Tibial artery (tissue), 4 donors: Measurements from ENCODE around the gene GTPBP6.

Source experiments
- DNase-seq, 2 donors: peaks; one replicate each; pipeline ENCODE4 v3.0.0-alpha.2; 2019
- H3K27ac ChIP-seq, 2 donors: fragments of 200-600 bp; sonication (generic) in 1 of 2; 1 replicate in 1 of 2; 2 replicates in 1 of 2; pipeline ENCODE4 v1.5.1; 2018 to 2019; ENCODE audit warnings: mild to moderate bottlenecking in 1 of 2
- H3K27me3 ChIP-seq, 2 donors: fragments of 200-600 bp; sonication (generic) in 1 of 2; one replicate each; pipeline versions ENCODE4 v1.5.1 to v1.6.0; 2016 to 2019
- H3K36me3 ChIP-seq, 3 donors: fragments of 200-600 bp; sonication (generic) in 2 of 3; one replicate each; pipeline ENCODE4 v1.5.1; 2016 to 2019; ENCODE audit warnings: mild to moderate bottlenecking in 2 of 3
- H3K4me1 ChIP-seq, 4 donors: fragments of 200-600 bp; sonication (generic) in 2 of 4; 1 replicate in 3 of 4; 2 replicates in 1 of 4; pipeline ENCODE4 v1.5.1; 2016 to 2019
- H3K4me3 ChIP-seq, 2 donors: fragments of 200-600 bp; sonication (generic) in 1 of 2; 1 replicate in 1 of 2; 2 replicates in 1 of 2; pipeline ENCODE4 v1.5.1; 2018 to 2019; ENCODE audit warnings: mild to moderate bottlenecking in 2 of 2
- H3K9me3 ChIP-seq, 3 donors: fragments of 200-600 bp; sonication (generic) in 1 of 3; one replicate each; pipeline ENCODE4 v1.5.1; 2016 to 2019
- CTCF ChIP-seq, 2 experiments: fragments of 200-600 bp in 1 of 2; fragments of 450-650 bp in 1 of 2; IDR thresholded peaks; one replicate each; pipeline ENCODE4 v1.5.1; 2017 to 2019; ENCODE audit warnings: antibody characterized with exemption in 2 of 2, mild to moderate bottlenecking in 1 of 2, moderate library complexity in 1 of 2
- intact Hi-C: fragments of 100-400 bp; cut with DNase I; formaldehyde crosslinking; loops from one replicate; pipeline ENCODE4 v1.15.0; 2023; ENCODE audit warnings: low total_unique reads

Gene GTPBP6

GRCh38 chrX:338836-339400 is 20.3 kb upstream of the GTPBP6 start:
- H3K27ac ChIP-seq: no peak overlapping the region
- no peak for DNase-seq
- TF ChIP-seq CTCF (IDR thresholded peaks at IDR 0.05): no peak
- H3K9me3 ChIP-seq: no peaks in the 10 kb centered on the region
- peaks cover 0 to 47% (median 27%) of the 10 kb centered on the region in 3 donors for H3K36me3 ChIP-seq
- intact Hi-C loops: no loop called here
- no peak overlapping the region for H3K4me3 ChIP-seq
- H3K27me3 ChIP-seq: no peaks in the 10 kb centered on the region
- H3K4me1 ChIP-seq: no peaks in the 10 kb centered on the region

DNA sequence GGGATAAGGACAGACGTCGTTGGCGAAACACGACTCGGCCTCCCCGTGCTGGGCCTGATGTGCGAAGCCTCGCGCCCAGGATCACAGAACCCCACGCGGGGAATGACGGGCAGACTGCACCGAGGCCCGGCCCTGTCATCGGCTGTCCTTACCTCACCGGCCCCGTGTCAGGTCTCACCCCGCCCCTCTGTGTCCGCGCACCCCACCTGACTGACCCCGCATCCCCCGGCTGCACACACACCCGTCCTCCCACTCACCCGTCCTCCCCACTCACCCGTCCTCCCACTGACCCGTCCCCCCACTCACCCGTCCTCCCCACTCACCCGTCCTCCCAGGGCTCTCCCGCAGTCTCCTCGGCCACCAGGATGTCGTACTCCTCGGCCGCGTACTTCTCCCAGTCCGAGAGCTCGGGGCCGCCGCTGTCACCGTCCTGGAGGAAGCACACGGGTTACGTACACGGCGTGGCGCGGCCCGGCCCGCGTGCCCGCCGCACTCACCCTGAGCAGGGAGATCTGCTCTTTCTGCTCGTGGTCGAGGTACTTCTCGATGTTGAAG is 19.8 kb upstream of the GTPBP6 start:
- no peak overlapping the region for H3K27ac ChIP-seq
- H3K4me3 ChIP-seq: no peak overlapping the region
- H3K36me3 ChIP-seq: peaks cover 0 to 52% (median 30%) of the 10 kb centered on the region in 3 donors
- no peaks in the 10 kb centered on the region for H3K27me3 ChIP-seq
- H3K9me3 ChIP-seq: no peaks in the 10 kb centered on the region
- intact Hi-C loops: no loop called here
- H3K4me1 ChIP-seq: no peaks in the 10 kb centered on the region
- DNase-seq: no peak
- no peak for TF ChIP-seq CTCF (IDR thresholded peaks at IDR 0.05)

DNA sequence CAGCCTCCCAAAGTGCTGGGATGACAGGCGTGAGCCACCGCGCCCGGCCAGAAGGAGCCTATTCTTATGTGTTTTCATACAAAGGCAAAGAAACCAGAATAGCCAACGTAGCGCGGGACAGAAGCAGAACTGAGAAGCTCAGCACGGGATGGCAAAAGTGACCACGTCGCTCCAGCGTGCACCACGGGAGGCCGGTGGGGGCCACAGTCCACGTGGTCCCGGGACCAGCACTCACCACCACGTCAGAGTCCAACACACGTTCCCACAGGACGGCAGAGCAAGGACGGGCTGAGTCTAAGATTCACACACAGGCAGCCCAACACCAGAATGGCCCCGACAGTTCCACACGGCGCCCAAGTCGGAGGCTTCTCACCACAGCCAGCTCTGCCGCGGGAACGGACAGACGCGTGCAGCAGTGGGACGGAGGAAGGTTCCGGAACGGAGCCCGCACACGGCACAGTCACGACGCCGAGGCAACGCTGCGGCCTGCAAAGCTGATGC is 18.8 kb upstream of the GTPBP6 start:
- no peak for DNase-seq
- no peaks in the 10 kb centered on the region for H3K9me3 ChIP-seq
- no peak overlapping the region for H3K4me3 ChIP-seq
- no peak overlapping the region for H3K27ac ChIP-seq
- intact Hi-C loops: no loop called here
- no peak for TF ChIP-seq CTCF (IDR thresholded peaks at IDR 0.05)
- peaks cover 0 to 61% (median 30%) of the 10 kb centered on the region in 3 donors for H3K36me3 ChIP-seq
- peaks cover 0 to under 1% of the 10 kb centered on the region in 2 donors for H3K27me3 ChIP-seq
- H3K4me1 ChIP-seq: no peaks in the 10 kb centered on the region

DNA sequence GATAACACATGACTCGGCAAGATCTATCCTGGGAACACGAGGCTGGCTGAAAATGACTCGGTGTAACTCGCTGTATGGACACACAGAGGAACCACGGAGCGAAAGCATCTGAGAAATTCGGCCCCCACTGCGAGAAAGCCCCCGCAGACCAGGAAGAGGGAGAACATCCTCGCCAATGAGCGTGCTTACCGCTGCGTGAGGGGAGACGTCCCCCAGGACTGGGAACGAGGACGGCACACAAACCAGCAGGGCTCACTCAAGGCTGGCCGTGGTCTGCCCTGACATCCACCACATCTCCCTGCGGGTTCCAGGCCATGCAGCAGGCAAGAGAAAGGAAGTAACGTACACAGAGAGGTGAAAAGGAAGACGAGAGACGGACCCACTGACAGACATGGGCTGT is 17.6 kb upstream of the GTPBP6 start:
- H3K27me3 ChIP-seq: peaks cover 0 to 12% of the 10 kb centered on the region in 2 donors
- H3K36me3 ChIP-seq: peaks cover 0 to 56% (median 30%) of the 10 kb centered on the region in 3 donors
- H3K4me3 ChIP-seq: no peak overlapping the region
- no peak overlapping the region for H3K27ac ChIP-seq
- no peak for TF ChIP-seq CTCF (IDR thresholded peaks at IDR 0.05)
- no peak for DNase-seq
- no peaks in the 10 kb centered on the region for H3K9me3 ChIP-seq
- intact Hi-C loops: no loop called here
- peaks cover 0 to 8% (median 7%) of the 10 kb centered on the region in 4 donors for H3K4me1 ChIP-seq

GRCh38 chrX:335758-336155 is 17.2 kb upstream of the GTPBP6 start:
- peaks cover 0 to 13% (median 12%) of the 10 kb centered on the region in 4 donors for H3K4me1 ChIP-seq

More at GRCh38 chrX:335758-336155, 17.2 kb upstream of the GTPBP6 start:
- Histone ChIP-seq H3K27ac (no peak overlapping the region), H3K27me3 (peaks cover 0 to 16% of the 10 kb centered on the region in 2 donors), H3K4me3 (no peak overlapping the region), H3K36me3 (peaks cover 0 to 55% (median 25%) of the 10 kb centered on the region in 3 donors), H3K9me3 (no peaks in the 10 kb centered on the region)
- no peak for TF ChIP-seq CTCF (IDR thresholded peaks at IDR 0.05)
- DNase-seq: no peak
- intact Hi-C loops: no loop called here
